IPS-18c (cell line): ENCODE results near the gene CRYBB2.
"Not testable (repeated sequence)": the region's sequence is repeated elsewhere in the genome, so short reads cannot be mapped to it uniquely, and the experiment has no call there.

Experiments
- H3K4me3 ChIP-seq: 2 replicates; pipeline ENCODE4 v1.7.0; 2013; ENCODE audit warnings: low read depth, mild to moderate bottlenecking, low read length, moderate library complexity; ENCODE audit not compliant: insufficient read depth
- H3K9me3 ChIP-seq: one replicate; pipeline ENCODE4 v1.6.1; 2013; ENCODE audit warnings: mild to moderate bottlenecking, low read length, moderate library complexity; ENCODE audit not compliant: control insufficient read depth, insufficient read depth

CRYBB2 gene, protein sequence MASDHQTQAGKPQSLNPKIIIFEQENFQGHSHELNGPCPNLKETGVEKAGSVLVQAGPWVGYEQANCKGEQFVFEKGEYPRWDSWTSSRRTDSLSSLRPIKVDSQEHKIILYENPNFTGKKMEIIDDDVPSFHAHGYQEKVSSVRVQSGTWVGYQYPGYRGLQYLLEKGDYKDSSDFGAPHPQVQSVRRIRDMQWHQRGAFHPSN

DNA sequence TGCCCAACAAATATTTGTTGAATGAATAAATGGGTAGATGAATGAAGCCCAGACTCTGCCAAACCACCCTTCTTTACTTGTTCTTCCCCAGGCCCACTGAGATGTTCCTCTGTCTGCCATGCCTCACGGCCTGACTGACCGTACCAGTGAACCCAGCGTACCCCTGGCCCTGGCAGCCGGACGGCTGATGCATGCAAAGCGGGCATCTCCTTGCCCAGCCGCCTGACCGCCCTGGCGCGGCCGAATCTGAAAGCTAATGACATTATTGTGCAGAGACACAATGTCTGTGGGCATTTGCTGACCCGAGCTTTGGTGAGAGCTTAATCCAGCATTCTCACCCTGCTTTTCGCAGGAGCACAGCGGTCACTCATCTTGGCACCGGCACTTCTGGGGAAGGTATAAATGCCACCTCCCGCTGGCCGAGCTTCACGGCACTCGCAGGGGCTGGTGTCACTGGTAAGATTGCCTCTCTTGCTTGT lies at the start of gene CRYBB2:
CRYBB2 (plus strand) TSS at position 429 of the 479 bp plus-strand sequence. CDS start 1,791 bp downstream, outside the sequence.
- H3K9me3 ChIP-seq, result no peaks in the 10 kb centered on the region
- H3K4me3 ChIP-seq, result no peak within 1 kb of the TSS

DNA sequence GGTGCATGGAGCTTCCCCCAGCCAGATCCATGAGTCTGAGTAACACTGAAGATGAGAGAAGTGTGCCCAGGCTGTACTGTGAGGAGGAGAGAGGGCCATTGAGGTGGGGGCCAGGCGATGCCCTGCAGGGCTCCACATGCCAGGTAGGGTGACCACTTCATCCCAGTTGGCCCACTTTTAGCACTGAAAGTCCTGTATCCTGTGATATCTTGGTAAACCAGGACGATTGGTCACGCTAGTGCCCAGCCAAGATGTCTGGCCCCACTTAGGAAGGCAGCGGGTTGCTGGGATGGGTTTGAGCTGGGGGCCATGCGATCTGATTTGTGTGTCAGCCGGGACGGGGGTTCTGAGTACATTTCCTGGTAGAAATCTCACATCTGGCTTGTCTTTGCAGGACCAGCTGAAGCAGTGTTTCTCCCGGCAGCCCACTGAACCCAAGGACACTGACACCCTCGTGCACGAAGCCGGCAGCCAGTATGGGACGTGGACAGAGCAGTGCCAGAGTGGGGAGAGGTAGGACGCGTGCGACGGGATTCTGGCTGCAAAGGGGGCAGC lies 48.9 kb upstream of the CRYBB2 start:
- Histone ChIP-seq H3K9me3 (no peaks in the 10 kb centered on the region), H3K4me3 (no peak overlapping the region)

DNA sequence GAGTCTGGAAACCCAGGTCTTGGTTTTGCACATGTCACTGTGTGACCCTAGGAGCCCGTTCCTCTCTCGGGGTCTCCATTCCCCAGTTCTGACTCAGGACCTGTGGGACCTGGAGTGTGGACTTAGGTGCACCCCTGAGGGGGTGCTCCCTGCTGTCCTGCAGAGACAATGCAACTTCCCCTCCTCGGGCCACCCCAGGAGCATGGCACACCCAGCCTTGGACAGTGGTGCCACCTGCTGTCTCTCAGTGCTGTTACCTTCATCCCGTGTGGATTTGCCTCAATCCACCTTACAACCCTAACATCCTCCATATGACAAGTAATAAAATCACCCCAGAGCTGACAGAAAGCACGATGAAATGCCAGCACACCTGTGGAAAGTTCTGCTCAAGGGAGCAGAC lies 47.3 kb upstream of the CRYBB2 start:
- H3K4me3 ChIP-seq, result no peak overlapping the region
- H3K9me3 ChIP-seq, result no peaks in the 10 kb centered on the region

DNA sequence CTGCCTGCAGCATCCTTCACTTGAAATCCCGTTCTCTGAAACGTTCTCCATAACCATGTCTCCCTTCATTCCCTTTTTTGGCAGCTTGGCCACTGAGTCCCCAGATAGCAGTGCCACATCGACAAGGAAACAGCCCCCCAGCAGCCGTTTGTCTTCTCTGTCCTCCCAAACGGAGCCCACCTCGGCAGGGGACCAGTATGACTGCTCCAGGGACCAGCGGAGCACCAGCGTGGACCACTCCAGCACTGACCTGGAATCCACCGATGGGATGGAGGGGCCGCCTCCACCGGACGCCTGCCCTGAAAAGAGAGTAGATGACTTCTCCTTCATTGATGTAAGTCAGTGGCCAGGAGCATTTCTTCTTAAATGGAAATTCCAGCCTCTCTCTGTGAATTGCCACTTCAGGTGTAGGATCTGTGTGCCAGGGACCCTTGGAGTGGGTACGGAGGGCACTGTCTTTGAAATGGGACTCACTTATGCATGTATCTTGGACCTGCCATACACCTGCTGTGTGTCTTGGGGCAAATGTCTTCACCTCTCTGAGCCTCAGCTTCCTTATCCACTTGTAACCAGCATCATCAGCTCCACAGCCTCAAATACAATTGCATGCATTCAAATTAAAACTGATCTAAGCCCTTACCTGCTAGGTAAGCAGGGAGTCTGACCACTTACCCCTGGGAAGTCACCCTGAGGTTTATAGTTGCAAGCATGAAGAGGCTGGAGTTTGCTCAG lies 45.1 kb upstream of the CRYBB2 start:
- H3K4me3 ChIP-seq, result no peak overlapping the region
- H3K9me3 ChIP-seq, result peaks cover 2% of the 10 kb centered on the region

DNA sequence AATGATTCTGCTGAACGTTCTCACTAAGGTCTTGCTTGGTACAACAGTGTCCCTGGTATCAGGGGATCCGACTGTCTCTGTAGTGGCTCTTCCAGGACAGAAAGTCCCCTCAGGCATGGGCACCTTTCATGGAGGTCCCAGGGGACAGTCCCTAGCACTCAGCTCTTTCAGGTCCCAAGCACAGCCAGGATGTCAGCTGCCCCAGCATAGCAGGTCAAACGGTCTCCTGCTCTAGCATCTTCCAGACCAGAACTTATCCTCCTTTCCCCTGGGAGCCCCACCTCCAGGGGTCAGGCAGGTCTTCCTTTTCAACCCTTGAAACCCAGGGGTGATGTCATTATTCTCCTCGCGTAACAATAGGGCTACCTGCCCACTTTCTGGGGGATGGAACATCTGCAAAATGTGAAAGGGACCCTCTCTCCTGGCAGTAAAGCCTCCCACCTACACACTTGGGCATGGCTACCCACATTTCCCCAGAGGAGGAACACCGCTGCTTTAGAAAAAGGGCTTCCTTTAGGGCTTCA lies 44.5 kb upstream of the CRYBB2 start:
- Histone ChIP-seq H3K4me3 (no peak overlapping the region), H3K9me3 (peaks cover 2% of the 10 kb centered on the region)

DNA sequence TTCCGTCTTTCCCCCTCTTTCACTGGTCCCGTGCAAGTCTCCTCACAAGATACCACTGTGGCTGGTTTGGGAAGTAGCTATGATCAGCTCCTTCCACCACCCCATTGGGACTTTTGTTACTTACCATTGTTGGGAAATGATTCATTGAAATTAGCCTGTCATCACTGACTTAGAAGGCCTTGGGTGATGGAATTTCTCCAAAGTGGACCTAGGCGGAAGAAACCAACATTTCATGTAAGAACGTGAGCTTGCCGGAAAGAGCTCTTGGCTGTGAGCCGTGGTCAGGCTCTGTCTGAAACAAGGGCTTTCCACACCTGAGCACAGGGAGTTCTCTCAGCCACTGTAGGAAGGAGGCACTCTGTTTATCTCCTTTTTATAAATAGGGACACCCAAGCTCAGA lies 43.3 kb upstream of the CRYBB2 start:
- peaks cover 2% of the 10 kb centered on the region for H3K9me3 ChIP-seq
- H3K4me3 ChIP-seq, result no peak overlapping the region

DNA sequence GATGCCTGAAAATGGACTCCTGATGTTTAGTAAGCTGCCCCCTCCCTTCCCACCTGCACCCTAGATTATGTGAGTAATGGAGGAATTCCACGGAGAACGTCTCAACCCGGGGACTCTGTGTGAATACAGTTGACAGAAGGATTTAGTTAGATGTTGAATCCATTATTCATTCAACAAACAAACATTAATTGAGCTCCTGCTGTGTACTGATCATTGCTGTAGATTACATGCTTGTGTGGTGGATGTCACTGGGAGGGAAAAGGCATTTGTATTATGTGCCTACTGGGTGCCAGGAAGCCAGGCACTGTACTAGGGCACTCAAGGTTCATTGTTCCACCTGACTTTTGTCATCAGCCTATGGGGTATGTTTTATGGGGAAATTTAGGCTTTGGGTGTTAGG lies 42.6 kb upstream of the CRYBB2 start:
- Histone ChIP-seq H3K4me3 (no peak overlapping the region), H3K9me3 (peaks cover 2% of the 10 kb centered on the region)

DNA sequence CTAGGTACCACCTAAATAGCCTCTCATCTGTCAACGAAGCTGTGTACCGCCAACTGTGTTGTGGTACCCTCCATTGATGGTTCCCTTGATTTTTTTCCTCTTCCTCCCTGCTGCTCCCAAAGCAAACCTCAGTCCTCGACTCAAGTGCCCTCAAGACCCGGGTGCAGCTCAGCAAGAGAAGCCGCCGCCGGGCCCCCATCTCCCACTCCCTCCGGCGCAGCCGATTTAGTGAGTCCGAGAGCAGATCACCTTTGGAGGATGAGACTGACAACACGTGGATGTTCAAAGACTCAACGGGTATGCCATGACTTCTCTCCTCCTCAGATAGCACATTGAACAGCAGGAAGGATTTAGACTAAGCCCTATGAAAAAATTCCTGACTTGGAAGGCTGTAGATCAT lies 42.2 kb upstream of the CRYBB2 start:
- Histone ChIP-seq H3K9me3 (peaks cover 2% of the 10 kb centered on the region), H3K4me3 (no peak overlapping the region)

DNA sequence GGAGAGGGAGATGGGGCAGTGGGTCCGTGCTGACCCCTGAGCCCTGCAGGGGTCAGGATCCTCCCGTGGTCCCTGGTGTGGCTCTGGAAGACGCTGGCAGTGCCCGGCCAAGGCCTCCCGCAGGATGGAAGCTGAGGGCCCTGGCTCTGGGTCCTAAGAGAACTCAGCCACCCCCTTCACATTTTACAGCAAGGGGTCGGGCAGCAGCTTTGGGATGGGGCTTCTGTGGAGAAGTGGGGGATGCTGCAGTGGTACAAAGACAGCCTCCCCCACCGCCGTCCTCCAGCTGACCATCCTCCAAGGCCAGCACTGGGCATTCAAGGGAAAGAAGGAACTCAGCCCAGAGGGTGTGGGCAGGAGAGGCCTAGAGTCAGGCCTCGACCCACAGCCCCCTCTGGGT lies 41.5 kb upstream of the CRYBB2 start:
- Histone ChIP-seq H3K4me3 (no peak overlapping the region), H3K9me3 (peaks cover 2% of the 10 kb centered on the region)

DNA sequence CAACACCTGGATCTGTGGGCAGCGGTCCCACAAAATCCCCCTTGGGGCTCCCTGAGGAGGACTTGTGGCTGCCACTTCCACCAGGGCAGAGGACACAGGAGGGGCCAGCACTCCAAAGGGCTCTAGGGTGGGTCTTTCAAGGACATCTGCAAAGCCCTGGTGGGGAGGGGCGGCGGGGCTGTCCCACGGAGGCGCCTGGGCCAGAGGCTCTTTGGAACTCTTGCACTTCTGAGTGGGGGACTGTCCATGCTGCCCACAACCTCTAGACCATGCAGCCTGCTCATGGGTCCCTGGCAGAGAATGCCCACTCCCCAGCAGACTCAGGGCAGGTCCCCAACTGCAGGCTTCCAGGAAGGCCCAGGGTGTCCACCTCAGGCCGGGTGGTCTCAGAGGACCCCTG lies 41.1 kb upstream of the CRYBB2 start:
- H3K4me3 ChIP-seq, H3K9me3 ChIP-seq: not testable (repeated sequence)

DNA sequence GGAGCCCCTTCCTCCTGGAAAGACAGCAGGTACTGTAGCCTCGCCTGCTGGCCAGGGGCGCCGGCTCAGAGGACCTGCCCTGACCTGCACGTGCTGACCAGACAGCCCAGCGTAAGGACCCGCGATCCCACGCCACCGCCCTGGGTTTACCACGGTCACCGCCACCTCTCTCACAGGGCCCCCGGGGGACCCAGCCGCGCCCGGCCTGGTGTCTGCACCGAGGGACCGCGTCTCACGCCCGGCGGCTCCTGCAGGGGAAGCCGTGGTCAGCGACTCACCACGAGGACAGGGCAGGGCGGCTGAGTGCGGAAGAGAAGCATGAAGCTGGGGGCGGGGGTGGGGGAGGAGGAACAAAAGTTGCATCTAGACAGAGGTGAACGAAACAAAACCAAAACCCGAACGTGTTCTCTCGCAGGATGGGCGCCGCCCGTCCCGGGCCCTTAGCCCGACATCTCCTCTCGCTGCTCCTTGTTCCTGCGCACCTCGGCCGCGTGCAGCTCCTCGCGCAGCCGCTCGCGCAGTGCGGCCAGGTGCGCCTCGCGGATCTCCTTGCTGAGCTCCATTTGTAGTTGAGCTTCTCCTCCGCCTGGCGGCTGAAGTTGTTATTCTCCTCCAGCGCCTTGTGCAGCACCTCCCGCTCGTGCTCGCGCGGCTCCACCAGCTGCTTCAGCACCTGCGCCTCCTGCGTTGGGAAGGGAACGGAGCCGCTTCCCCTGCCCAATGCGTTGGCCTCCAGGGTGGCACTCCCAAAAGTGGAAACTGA lies 40.4 kb upstream of the CRYBB2 start:
- H3K9me3 ChIP-seq, H3K4me3 ChIP-seq: not testable (repeated sequence)

DNA sequence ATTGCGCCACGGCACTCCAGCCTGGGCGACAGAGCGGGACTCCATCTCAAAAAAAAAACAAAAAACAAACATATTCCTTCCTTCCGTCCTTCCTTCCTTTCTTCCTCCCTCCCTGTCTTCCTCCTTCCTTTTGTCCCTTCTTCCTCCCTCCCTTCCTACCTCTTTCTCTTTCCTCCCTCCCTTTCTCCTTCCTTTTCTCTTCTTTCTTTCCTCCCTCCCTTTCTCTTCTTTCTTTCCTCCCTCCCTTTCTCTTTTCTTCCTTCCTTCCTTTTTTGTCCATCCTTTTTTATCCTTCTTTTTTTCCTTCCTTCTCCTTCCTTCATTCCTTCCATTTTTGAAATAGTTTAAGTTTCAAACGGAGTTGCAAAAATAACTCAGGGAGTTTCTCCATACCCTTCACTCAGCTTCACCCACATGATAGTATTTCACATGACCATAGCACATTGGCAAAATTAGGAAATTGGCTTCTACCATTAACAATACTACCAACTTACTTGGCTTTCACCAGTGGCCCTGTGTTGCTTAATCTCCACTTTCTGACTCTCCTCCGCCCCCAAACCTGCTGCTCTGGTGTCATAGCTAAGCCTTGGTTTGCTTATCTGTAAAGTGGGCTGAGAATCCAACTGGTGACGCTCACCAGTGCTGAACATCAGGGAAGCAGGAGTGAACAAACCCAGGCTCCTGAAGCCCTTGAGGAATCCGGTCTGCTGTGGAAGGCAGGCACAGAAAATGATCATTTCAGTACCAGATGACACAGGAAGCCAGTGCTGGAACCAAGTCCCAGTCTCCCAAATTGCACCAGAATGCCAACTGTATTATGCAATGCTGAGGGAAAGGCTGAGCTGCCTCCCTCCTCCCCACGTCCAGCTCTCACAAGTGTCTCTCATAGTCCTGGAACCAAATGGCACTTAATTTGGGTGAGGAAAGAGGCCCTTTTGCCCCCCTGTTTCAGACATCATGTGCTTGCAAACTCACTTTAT lies 37.0 kb upstream of the CRYBB2 start:
- H3K9me3 ChIP-seq, result peaks cover 2% of the 10 kb centered on the region
- H3K4me3 ChIP-seq, result no peak overlapping the region

DNA sequence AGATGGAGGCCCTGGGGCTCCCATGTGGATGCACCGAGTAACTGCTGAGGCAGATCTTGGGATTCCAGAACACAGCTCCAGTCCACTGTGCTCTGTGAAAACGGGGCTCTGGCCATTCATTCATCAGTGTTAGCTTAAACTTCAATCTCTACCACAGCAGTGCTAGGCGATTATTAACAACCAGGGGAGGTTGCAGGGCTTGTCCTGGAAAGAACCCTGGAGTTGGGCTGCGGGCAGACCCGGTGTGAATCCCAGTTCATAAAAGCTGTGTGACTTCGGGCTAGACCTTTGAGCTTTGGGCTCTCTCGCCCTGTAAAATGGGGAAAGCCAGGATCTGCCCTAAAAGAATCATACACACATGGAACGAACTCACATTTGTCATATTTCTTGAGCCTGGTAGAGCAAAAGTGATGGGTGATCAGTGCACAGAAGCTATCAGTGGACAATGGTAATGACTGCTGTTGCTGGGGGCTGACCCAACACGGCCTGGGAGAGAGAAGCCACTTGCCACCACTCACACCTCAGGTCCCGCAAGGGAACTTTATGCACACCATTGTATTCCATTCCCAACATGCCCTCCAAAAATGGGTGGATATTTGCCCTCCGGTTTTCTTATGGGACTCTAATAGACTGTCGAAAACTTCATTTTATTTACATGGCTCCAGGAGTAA lies 35.4 kb upstream of the CRYBB2 start:
- no peaks in the 10 kb centered on the region for H3K9me3 ChIP-seq
- H3K4me3 ChIP-seq, result no peak overlapping the region

DNA sequence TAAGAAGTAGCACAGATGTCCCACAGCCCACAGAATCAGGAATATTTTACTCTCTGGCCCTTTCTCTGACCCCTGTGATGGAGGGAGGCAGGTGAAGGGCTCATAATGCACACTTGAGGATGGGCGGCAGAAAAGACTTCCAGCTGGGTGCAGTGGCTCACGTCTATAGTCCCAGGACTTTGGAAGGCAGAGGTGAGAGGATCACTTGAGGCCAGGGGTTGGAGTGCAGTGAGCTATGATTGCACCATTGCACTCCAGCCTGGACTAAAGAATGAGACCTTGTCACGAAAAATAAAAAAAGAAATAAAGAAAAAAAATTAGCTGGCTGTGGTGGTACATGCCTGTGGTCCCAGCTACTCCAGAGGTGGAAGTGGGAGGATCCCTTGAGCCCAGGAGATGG lies 33.3 kb upstream of the CRYBB2 start:
- H3K9me3 ChIP-seq, result no peaks in the 10 kb centered on the region

DNA sequence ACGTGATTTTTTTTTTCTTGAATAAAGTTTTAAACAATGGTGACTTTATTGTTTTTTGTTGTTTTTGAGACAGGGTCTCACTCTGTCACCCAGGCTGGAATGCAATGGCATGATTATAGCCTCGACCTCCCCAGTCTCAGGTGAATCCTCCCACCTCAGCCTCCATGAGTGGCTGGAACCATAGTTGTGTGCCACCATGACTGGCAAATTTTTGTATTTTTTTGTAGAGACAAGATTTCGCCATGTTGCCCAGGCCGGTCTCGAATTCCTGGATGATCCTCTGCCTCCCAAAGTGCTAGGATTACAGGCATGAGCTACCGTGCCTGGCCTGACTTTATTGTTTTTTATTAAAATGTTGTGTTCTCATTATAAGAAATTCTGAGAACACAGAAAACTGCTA lies 32.0 kb upstream of the CRYBB2 start:
- Histone ChIP-seq H3K9me3 (no peaks in the 10 kb centered on the region), H3K4me3 (no peak overlapping the region)

More for the DNA sequence above, 33.3 kb upstream of the CRYBB2 start:
- H3K4me3 ChIP-seq, result no peak overlapping the region

DNA sequence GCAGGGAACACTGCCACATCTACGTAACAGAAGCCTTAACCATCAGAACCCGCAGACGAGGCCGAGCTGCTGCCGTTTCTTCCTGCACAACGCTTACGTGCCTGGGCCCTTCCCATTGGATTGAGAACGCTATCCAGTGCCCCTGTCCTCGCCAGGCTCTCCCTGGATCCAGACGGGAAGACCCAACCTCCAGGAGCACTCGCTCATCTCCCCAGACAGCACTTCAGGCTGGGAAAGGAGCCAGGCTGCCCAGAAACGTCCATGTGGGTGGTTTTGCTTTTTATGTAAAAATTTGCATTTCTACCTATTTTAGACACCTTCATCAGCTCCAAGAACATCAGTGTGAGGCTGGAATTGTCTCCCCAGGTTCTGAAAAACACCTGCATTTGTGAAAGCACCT lies 27.0 kb upstream of the CRYBB2 start:
- no peak overlapping the region for H3K4me3 ChIP-seq
- no peaks in the 10 kb centered on the region for H3K9me3 ChIP-seq
